MG63 (cell line): ENCODE results near the gene TRAP1. TPM values are rescaled to one million over a fixed set of nuclear protein-coding genes. Genes with fewer than 3 reads are reported as not detected.
"Not testable (repeated sequence)": the region's sequence is repeated elsewhere in the genome, so short reads cannot be mapped to it uniquely, and the experiment has no call there.

Experiments
- DNase-seq: peaks from one replicate; pipeline ENCODE4 v3.0.0-alpha.2; 2020
- H3K27me3 ChIP-seq: fragments of 250-450 bp; sonication (Bioruptor Pico); 2 replicates; pipeline ENCODE4 v1.5.1; 2020; ENCODE audit warnings: mild to moderate bottlenecking, moderate library complexity
- H3K36me3 ChIP-seq: fragments of 250-450 bp; sonication (Bioruptor Pico); 2 replicates; pipeline ENCODE4 v1.5.1; 2020; ENCODE audit warnings: mild to moderate bottlenecking, moderate library complexity
- H3K4me3 ChIP-seq: fragments of 250-450 bp; sonication (Bioruptor Pico); 2 replicates; pipeline ENCODE4 v1.5.1; 2020; ENCODE audit warnings: mild to moderate bottlenecking, moderate library complexity
- H3K9me3 ChIP-seq: fragments of 250-450 bp; sonication (Bioruptor Pico); 2 replicates; pipeline ENCODE4 v1.5.1; 2020; ENCODE audit warnings: mild to moderate bottlenecking, moderate library complexity
- total RNA-seq: library from RNA; depleted of rRNA; stranded (reverse); fragments of >200 nt; shearing (Covaris generic); gene quantifications from 2 replicates; pipeline ENCODE4 v1.2.3, GENCODE V29; 2014; ENCODE audit warnings: low replicate concordance

The TRAP1 gene
- total RNA-seq, 1 experiment from 2014 or later = 91.1 TPM

DNA sequence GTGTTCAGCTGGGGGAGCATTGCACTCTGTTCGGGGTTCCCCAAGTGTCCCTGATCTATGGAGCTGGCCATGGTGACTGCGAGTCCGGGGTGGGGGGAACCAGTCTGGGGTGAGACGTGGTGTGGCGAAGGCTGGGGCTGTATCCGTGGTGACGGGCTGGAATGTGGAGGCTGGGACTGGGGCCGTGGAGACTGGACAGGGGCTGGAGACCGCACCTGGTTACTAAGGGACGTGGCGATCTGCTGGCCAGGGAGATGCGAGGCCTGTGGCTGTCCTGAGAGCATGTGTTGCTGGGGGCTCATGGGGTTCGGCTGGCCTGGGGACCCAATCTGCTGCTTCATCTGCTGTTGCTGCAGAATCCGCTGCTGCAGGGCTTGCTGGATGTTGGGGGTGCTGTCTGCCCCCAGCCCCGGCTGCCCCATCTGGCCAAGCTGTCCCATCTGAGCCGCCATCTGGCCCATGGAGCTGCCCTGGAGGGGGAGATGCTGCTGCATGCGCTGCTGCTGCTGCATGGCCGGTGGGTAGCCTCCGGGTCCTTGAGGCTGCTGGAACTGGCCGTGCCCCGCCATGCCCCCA, 10.6 kb upstream of the TRAP1 start:
- no peak for DNase-seq
- Histone ChIP-seq H3K4me3 (no peak overlapping the region), H3K9me3 (no peaks in the 10 kb centered on the region), H3K27me3 (no peaks in the 10 kb centered on the region), H3K36me3 (peaks cover 48% of the 10 kb centered on the region)

DNA sequence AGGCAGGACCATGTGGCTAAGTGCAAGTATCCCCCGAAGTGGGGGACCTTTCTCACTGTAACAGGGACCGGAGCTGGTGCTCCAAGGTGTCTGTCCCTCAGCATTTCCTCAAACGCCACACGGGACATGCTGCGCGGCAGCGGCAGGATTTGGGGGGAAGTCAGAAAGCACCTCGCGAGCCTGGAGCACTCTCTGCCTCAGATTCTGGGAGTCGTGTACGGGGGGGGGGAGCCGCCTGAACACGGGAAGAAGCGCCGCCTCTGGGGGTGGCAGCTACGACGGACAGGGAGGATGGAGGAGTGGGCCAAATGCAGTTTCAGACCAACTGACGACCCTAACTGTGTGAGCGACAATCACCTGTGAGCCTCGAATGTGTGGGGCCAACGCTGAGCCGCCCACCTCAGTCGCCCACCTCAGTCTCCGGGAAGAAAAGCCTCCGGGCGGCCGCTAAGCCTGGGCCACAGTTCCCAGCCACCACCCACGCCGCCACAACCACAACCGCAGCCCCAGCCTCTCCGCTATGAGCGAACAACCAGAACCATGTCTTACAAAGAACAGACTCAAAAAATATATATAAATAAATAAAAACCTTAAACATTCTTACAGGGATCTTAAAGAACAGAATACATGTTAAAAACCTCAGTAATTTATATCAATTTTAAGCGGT, 8.8 kb upstream of the TRAP1 start:
- no peaks in the 10 kb centered on the region for H3K9me3 ChIP-seq
- H3K4me3 ChIP-seq = no peak overlapping the region
- peaks cover 36% of the 10 kb centered on the region for H3K36me3 ChIP-seq
- no peaks in the 10 kb centered on the region for H3K27me3 ChIP-seq
- no peak for DNase-seq

DNA sequence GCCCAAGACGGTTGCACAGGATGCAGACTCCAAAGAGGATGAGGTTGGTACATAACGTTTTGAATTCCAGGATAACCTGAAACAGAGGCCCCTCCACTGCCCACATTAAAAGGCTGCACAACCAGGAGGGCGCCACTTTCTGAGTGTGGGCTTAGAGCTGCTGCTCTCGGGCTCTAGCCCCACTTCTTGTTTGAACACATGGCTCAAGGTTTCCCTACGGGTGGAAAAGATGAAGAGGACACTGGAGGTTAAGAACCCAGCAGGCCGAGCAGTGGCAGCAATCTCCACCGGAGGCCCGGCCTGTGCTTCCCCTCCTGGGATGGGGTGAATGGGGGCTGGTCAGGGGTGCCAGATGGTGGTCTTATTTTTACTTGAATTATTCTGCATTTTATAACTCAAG, 8.0 kb upstream of the TRAP1 start:
- Histone ChIP-seq H3K27me3 (no peaks in the 10 kb centered on the region), H3K36me3 (peaks cover 27% of the 10 kb centered on the region), H3K4me3 (no peak overlapping the region), H3K9me3 (no peaks in the 10 kb centered on the region)
- DNase-seq = no peak

DNA sequence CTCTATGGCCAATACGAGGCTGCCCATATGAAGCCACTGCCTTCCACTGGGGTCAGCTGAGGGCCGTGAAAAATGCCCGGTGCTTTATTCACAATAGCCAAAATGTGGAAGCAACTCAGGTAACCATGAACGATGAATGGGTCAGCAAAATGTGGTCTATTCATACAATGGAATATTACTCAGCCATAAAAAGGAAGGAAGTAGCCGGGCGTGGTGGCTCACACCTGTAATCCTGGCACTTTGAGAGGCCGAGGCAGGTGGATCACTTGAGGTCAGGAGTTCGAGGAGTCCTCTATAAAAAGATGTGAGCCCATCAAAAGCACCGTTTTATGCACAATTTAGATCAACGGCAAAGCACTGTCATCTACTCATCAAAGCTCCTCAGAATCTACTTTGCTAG, 5.2 kb upstream of the TRAP1 start:
- peaks cover 6% of the 10 kb centered on the region; the same call in 1 of the 2 replicates for H3K36me3 ChIP-seq
- DNase-seq = no peak
- no peak overlapping the region for H3K4me3 ChIP-seq
- no peaks in the 10 kb centered on the region for H3K27me3 ChIP-seq
- H3K9me3 ChIP-seq = no peaks in the 10 kb centered on the region

DNA sequence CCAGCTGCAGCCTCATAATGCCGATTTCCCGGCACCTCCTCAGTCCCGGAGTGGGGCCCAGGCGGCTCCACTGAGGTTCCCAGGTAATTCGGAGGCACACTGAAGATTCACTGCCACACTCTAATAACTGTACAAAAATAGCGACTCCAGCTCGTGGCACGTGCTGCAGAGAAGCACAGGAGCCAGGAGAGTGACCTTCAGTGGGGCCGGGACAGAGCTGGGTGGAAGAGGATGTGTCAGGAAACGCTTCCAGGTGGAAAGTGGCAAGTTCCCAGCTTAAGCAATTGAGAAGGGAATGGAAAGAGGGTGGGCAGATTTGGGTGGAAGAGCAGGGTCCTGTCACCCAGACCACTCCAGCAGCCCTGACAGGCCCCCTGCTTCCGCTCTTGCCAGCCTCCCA, 3.1 kb upstream of the TRAP1 start:
- Histone ChIP-seq H3K9me3 (no peaks in the 10 kb centered on the region), H3K27me3 (no peaks in the 10 kb centered on the region), H3K36me3 (peaks cover 15% of the 10 kb centered on the region), H3K4me3 (no peak overlapping the region)
- no peak for DNase-seq

DNA sequence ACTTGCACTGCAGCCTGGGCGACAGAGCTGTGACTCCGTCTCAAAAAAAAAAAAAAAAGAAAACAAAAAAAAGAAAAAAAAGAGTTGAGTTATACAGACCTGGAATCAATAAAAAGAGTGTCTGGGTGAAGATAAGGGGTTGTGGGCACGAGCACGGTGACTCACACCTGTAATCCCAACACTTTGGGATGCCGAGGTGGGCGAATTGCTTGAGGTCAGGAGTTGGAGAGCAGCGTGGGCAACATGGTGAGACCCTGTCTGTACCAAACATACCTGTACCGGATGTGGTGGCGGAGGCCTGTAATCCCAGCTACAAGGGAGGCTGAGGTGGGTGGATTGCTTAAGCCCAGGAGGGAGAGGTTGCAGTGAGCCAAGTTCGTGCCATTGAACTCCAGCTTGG, 1.3 kb upstream of the TRAP1 start:
- Histone ChIP-seq H3K36me3 (peaks cover 33% of the 10 kb centered on the region), H3K27me3 (no peaks in the 10 kb centered on the region)
- no peak for DNase-seq

DNA sequence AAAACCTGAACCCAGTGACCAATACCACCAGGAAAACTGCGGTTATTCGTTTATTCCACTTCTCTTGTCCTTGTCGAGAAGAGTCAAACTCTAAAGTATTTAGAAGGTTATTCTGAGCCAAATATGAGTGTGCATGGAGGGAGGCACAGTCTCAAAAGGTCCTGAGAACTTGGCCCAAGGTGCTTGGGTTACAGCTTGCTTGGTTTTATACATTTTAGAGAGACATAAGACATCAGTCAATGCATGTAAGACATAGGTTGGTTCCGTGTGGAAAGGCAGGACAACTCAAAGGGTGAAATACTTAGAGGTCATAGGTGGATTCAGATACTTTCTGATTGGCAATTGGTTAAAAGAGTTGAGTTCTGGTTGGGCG, 681 bp upstream of the TRAP1 start:
- H3K27me3 ChIP-seq = no peaks in the 10 kb centered on the region
- H3K4me3 ChIP-seq = peak overlapping the region; percentile 98
- no peak for DNase-seq
- no peaks in the 10 kb centered on the region for H3K9me3 ChIP-seq
- peaks cover 39% of the 10 kb centered on the region for H3K36me3 ChIP-seq

More for the DNA sequence above, 1.3 kb upstream of the TRAP1 start:
- Histone ChIP-seq H3K9me3 (no peaks in the 10 kb centered on the region), H3K4me3 (no peak overlapping the region)

DNA sequence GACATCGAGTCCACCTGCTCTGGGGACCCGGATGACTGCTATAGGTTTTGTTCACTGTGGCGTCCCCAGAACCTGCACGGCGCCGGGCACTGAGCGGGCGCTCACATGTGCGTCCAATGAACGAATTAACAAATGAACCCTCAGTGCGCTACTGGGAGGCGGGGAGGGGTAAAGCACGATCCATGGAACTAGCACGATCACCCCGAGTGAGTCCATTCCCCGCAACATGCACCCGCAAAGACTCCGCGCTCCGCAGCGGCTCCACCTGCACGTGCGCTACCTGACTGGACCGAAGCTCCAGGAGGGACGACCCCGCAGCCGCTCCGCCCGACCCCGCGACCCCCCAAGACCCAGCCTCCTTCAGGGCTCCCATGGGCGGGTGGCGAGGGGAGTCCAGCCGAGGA, 491 bp downstream of the TRAP1 start:
- Histone ChIP-seq H3K9me3 (no peaks in the 10 kb centered on the region), H3K27me3 (no peaks in the 10 kb centered on the region), H3K4me3 (peak overlapping the region; percentile 98), H3K36me3 (peaks cover 49% of the 10 kb centered on the region)
- DNase-seq = peak; percentile 32

DNA sequence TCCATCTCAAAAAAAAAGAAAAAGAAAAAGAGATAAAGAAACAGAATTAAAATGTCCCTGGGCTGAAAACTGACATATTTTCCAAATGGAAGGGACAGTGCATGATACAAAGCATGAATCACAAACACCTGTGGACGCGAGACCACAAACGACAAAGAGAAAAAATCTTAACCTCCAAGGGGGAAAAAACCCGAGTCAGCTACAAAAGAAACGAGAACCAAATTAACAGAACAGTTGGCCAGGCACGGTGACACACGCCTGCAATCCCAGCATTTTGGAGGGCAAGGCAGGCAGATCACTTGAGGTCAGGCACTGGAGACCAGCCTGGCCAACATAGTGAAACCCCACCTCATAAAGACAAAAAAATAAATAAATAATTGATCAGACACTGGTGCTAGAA, 1.9 kb downstream of the TRAP1 start:
- H3K4me3 ChIP-seq = peak overlapping the region; percentile 98; the same call in 1 of the 2 replicates
- no peaks in the 10 kb centered on the region for H3K27me3 ChIP-seq
- peaks cover 58% of the 10 kb centered on the region for H3K36me3 ChIP-seq
- DNase-seq = no peak
- H3K9me3 ChIP-seq = no peaks in the 10 kb centered on the region

DNA sequence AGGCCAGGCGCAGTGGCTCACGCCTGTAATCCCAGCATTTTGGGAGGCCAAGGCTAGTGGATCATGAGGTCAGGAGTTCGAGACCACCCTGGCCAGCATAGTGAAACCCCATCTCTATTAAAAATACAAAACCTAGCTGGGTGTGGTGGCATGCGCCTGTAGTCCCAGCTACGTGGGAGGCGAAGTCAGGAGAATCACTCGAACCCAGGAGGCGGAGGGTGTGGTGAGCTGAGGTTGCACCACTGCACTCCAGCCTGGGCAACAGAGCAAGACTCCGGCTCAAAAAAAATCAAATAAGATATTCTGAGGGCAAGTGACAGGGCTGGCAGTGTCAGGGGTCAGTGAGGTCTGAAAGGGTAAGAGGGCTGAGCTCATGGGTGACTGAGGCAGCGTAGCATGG, 2.9 kb downstream of the TRAP1 start:
- H3K27me3 ChIP-seq = not testable (repeated sequence)
- peaks cover 69% of the 10 kb centered on the region for H3K36me3 ChIP-seq

DNA sequence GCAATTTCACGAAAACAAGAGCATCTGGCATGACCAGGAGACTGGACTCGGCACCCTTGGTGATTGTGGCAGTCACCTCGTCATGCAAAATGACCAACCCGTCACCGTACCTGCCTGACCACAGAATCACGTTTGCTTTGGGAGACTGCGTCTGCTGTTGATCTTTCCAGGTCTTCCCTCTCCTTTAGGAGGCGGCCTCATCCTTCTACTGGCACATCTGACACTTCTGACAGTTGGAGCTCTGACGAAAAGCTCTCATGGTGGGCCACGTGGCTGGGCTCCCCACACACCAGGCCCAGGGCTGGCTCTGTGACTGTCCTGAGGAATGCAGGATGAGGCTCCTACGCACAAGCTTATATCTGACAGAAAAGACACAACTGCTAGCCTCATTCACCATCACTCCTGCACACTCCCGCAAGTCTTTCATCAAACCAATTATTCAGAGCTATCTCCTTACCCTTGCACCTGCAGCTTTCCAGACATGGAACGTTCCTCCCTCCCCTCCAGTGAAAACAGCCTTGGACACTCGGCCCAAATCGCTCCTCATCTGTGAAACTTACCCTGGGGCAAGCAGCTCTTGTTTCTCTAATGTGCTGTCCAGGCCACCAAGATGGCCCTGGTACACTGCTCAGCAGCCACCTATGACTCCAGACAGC, 3.6 kb downstream of the TRAP1 start:
- Histone ChIP-seq H3K27me3 (no peaks in the 10 kb centered on the region), H3K36me3 (peaks cover 72% of the 10 kb centered on the region), H3K4me3 (no peak overlapping the region), H3K9me3 (no peaks in the 10 kb centered on the region)
- DNase-seq = no peak

More for the DNA sequence above, 2.9 kb downstream of the TRAP1 start:
- not testable (repeated sequence) for H3K4me3 ChIP-seq, H3K9me3 ChIP-seq, DNase-seq

DNA sequence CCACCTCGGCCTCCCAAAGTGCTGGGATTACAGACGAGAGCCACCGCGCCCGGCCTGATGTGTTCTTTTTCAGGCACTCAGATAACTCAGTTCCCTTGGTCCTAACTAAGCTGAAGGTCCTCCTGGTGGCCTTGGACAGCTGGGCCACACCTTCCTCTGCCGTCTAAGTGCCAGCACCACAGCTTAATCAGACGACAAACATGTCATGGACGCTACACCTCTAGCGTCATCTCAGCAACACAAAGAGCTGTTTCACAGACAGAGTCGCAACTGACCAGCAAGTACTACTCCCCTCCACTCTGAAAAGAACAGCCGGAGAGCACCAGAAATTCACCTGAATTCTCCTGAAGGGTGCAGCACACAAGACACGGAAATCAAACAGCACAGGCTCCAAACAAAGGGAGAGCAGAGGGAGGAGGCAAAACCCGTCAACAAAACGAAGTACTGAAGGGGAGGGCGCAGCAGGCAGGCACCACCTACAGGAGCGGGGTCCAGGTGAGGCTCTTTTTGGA, 4.4 kb downstream of the TRAP1 start:
- Histone ChIP-seq H3K36me3 (peaks cover 79% of the 10 kb centered on the region), H3K27me3 (no peaks in the 10 kb centered on the region)
- no peak for DNase-seq

DNA sequence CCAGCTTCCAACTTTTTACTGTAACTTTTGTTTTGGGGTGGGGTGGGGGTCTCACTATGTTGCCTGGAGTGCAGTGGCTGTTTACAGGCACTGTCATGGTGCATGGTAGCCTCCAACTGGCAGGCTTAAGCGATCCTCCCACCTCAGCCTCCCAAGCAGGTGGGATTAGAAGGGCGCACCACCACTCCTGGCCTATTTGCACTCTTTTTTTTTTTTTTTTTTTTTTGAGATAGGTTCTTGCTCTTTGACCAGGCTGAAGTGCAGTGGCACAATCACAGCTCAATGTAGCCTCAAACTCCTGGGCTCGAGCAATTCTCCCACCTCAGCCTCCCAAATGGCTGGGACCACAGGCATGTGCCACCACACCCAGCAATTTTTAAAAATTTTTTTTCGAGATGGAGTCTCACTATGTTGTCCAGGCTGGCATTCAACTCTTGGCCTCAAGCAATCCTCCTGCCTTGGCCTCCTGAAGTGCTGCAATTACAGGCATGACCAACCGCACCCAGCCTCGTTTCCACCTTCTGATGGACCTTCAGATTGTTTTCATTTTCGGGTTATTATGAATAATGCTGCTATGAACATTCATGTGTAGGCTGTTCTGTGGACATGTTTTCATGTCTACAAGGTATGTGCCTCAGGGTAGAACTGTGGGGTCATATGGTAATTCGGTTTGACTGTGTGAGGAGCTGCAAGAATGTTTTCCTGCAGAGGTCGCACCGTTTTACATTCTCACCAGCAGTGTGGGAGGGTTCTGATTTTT, 10.9 kb downstream of the TRAP1 start:
- Histone ChIP-seq H3K4me3 (no peak overlapping the region), H3K36me3 (peaks cover 62% of the 10 kb centered on the region), H3K9me3 (no peaks in the 10 kb centered on the region), H3K27me3 (no peaks in the 10 kb centered on the region)
- no peak for DNase-seq

More for the DNA sequence above, 4.4 kb downstream of the TRAP1 start:
- H3K4me3 ChIP-seq = no peak overlapping the region
- H3K9me3 ChIP-seq = no peaks in the 10 kb centered on the region

DNA sequence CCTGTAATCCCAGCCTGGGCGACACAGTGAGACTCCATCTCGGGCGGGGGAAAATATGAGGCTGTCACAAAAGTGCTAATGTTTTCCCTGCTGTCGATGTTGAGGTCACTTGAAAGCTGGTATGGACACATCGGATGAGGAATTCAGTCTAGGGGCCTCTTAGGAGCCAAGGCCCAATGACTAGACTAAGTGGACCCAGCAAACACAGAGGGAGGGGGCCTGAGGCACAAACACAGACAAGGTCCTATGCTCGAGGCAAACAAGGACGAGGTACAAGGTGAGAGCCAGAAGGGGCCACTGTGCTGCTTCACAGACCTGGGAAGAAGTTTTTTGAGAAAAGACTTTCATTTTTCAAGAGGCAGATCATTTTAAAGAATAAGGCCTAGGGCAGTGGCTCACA, 15.2 kb downstream of the TRAP1 start:
- Histone ChIP-seq H3K27me3 (no peaks in the 10 kb centered on the region), H3K4me3 (no peak overlapping the region), H3K9me3 (no peaks in the 10 kb centered on the region), H3K36me3 (peaks cover 42% of the 10 kb centered on the region)
- no peak for DNase-seq

DNA sequence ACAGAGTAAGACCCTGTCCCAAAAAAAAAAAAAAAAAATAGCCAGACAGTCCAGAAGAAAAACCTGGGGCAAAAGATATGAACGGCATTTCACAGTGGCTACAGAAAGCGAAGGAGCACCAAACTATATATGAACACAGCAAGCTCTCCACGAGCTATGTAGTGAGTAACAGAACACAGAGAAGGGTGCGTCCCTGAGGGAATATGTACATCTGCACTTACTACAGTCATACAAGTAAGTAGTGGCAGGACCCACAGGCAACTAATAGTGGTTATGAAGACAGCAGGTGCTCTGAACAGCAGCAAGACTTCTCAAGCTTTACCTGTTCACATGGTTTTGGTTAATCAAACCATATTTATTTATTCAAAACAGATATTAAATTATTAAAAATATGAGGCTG, 15.8 kb downstream of the TRAP1 start:
- Histone ChIP-seq H3K36me3 (peaks cover 42% of the 10 kb centered on the region), H3K4me3 (no peak overlapping the region), H3K27me3 (no peaks in the 10 kb centered on the region), H3K9me3 (no peaks in the 10 kb centered on the region)
- DNase-seq = no peak

DNA sequence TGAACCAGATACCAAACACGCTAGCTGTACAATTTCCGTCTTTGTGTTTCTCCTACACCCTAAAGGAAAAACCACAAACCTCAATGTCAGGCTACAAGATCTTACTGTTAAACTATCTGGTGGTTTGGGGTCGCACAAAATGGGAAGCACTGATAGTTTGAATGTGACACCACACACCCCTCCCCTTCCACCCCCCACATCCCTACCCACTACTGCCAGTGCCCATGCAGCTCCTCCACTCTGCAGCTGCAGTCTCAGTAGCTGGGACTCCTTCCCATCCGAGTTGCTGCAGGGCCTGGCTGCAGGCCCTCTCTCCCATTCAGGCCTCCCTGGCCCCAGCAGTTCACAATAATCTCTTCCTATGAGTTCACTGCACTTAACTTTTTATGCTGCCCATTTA, 18.4 kb downstream of the TRAP1 start:
- Histone ChIP-seq H3K27me3 (no peaks in the 10 kb centered on the region), H3K9me3 (no peaks in the 10 kb centered on the region), H3K4me3 (no peak overlapping the region), H3K36me3 (peaks cover 57% of the 10 kb centered on the region)
- no peak for DNase-seq
